GM12864 (cell line): ENCODE results near the gene ACAD8.
"Not testable (repeated sequence)": the region's sequence is repeated elsewhere in the genome, so short reads cannot be mapped to it uniquely, and the experiment has no call there.

Source experiments
- DNase-seq: peaks from one replicate; pipeline ENCODE4 v3.0.0-alpha.2; 2011; ENCODE audit warnings: low read depth
- H3K4me3 ChIP-seq: 2 replicates; pipeline ENCODE4 v1.5.1; 2011; ENCODE audit warnings: mild to moderate bottlenecking, low read depth, low read length, control low read depth
- CTCF ChIP-seq: IDR thresholded peaks from 2 replicates; pipeline ENCODE4 v1.5.1; 2011; ENCODE audit warnings: low read depth, mild to moderate bottlenecking, moderate library complexity, low read length, control low read depth, inconsistent platforms; ENCODE audit errors: missing control alignments

Gene ACAD8

DNA sequence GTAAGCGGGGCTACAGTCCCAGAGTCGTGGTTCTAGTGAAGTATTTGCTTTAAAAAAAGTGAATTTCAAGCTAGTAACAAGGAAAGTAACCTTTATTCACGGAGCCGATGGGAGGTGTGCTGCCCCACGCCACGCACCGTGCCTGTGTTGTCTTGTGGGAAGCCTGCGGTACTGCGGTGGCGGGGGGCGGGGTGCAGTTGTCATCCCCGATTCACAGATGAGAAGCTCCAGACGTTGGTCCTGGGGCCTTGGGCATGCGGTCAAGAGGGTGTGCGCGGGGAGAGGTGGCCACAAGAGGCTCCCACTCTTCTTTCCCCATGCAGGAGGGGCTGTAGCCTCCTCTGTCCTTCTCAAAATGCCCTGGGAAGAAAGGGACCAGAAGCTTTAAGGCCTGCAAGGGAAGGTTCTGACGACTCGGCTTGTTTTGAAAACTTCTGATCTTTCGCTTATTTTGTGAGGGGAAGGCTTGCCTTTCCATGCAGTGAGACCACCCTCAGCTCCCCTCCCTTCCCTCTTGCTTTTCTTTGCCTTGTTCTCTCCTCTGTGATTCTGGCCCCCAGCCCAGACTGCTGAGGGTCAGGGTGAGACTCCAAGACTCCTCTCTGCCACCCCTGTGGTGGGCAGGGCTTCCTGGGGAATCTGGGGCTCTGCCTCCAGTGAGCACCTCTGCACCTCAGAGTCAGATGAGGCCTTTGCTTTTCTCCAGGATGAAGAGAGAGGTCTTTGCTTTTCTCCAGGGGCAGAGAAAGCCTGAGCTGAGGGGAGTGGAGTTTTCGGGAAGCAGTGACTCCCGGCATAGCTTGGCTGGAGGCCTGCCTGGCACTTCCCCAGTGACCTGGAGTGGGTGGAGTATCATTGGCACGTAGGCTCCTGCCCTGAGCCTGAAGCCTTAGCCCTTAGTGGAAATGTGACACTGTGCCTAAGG, 29.0 kb downstream of the ACAD8 start:
- DNase-seq, result no peak

GRCh38 chr11:134283461-134284230, 30.3 kb downstream of the ACAD8 start:
- no peak overlapping the region for H3K4me3 ChIP-seq
- no peak for DNase-seq
- no peak for TF ChIP-seq CTCF

More for the DNA sequence above, 29.0 kb downstream of the ACAD8 start:
- no peak for TF ChIP-seq CTCF
- no peak overlapping the region for H3K4me3 ChIP-seq

DNA sequence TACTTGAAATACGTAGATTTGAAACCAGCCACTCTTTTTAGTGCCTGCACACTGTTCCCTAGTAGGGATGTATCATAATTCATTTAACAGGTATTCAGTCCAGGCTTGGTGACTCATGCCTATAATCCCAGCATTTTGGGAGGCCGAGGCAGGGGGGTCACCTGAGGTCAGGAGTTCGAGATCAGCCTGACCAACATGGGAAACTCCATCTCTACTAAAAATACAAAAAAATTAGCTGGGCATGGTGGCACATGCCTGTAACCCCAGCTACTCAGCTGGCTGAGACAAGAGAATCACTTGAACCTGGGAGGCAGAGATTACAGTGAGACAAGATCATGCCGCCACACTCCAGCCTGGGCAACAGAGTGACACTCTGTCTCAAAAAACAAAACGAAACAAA, 31.0 kb downstream of the ACAD8 start:
- not testable (repeated sequence) for H3K4me3 ChIP-seq

DNA sequence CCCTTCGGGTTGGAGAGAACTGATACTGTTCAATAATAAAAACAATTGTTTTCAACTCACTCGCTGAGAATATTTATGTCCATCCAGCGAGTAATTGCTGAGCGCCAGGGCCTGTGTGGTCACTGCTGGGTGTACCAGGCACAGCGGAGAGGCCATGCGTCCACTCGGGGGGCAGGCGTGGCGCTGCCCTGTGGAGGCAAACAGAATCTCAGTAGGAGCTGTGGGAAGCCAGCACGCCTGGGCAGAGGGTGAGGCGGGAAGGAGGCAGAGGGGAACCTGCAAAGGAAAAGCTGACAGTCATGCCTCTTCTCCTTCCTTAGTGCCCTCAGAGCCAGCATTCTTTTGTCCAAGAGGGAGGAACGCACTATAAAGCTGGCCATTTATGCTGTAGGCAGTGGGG, 34.2 kb downstream of the ACAD8 start:
- no peak overlapping the region for H3K4me3 ChIP-seq
- TF ChIP-seq CTCF, result no peak
- DNase-seq, result no peak

More for the DNA sequence above, 31.0 kb downstream of the ACAD8 start:
- DNase-seq, result not testable (repeated sequence)

DNA sequence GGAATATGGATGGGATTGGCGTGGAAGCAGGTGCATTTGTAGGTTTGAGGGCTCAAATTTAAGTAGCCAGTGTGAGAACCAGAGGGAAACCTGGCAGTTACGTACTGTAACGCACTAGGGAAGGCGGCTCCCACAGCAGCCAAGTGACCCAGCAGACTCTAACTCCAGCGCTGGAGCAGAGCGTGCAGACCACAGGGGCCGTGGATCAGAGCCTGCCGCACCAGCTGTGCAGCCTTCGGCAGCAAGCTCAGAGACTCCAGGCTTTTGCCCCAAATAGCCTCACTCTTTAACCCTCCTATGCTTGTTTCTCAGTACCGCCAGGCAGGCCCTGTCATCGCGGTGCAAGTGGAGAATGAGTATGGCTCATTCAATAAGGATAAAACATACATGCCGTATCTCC, 35.1 kb downstream of the ACAD8 start:
- no peak for TF ChIP-seq CTCF
- H3K4me3 ChIP-seq, result no peak overlapping the region
- no peak for DNase-seq

- no peak for TF ChIP-seq CTCF
- DNase-seq, result no peak
Measured at GRCh38 chr11:134289167-134289566, 35.8 kb downstream of the ACAD8 start.

GRCh38 chr11:134289789-134290188, 36.4 kb downstream of the ACAD8 start:
- no peak overlapping the region for H3K4me3 ChIP-seq
- no peak for TF ChIP-seq CTCF

More at GRCh38 chr11:134289167-134289566, 35.8 kb downstream of the ACAD8 start:
- H3K4me3 ChIP-seq, result no peak overlapping the region

More at GRCh38 chr11:134289789-134290188, 36.4 kb downstream of the ACAD8 start:
- DNase-seq, result no peak
